Transverse colon (tissue), 4 donors: ENCODE results near the gene PIEZO2. TPM values are rescaled to one million over a fixed set of nuclear protein-coding genes. Genes with fewer than 3 reads are reported as not detected.
"Not testable (repeated sequence)": the region's sequence is repeated elsewhere in the genome, so short reads cannot be mapped to it uniquely, and the experiment has no call there.

Experiments
- DNase-seq: peaks from one replicate; pipeline ENCODE4 v3.0.0-alpha.2; 2019
- H3K27ac ChIP-seq, 4 donors: fragments of 200-600 bp; sonication (generic); 2 replicates each; pipeline ENCODE4 v1.5.1; 2016 to 2018; ENCODE audit warnings: inconsistent platforms in 4 of 4
- H3K27me3 ChIP-seq: fragments of 200-600 bp; sonication (generic); 2 replicates; pipeline ENCODE4 v1.5.1; 2017; ENCODE audit warnings: inconsistent platforms
- H3K36me3 ChIP-seq, 4 donors: fragments of 200-600 bp; sonication (generic); 2 replicates each; pipeline ENCODE4 v1.5.1; 2017 to 2019; ENCODE audit warnings: inconsistent platforms in 4 of 4
- H3K4me1 ChIP-seq, 4 donors: fragments of 200-600 bp; sonication (generic); 2 replicates each; pipeline ENCODE4 v1.5.1; 2017 to 2020; ENCODE audit warnings: inconsistent platforms in 4 of 4
- H3K4me3 ChIP-seq, 4 donors: fragments of 200-600 bp; sonication (generic); 1 replicate in 1 of 4; 2 replicates in 3 of 4; pipeline versions ENCODE4 v1.5.1 to v1.6.1; 2017 to 2019; ENCODE audit warnings: inconsistent platforms in 4 of 4
- H3K9me3 ChIP-seq, 2 donors: fragments of 200-600 bp; sonication (generic); 2 replicates each; pipeline ENCODE4 v1.5.1; 2017 to 2019; ENCODE audit warnings: inconsistent platforms in 2 of 2
- EP300 ChIP-seq: sonication (generic); formaldehyde crosslinking; IDR thresholded peaks from one replicate; pipeline ENCODE4 v1.6.1; 2017; ENCODE audit warnings: antibody characterized with exemption, low read depth
- POLR2A ChIP-seq: fragments of 450-650 bp; IDR thresholded peaks from one replicate; pipeline ENCODE4 v1.6.1; 2016; ENCODE audit warnings: antibody characterized with exemption, mild to moderate bottlenecking, moderate library complexity
- POLR2AphosphoS5 ChIP-seq, 3 donors: sonication (generic); formaldehyde crosslinking; IDR thresholded peaks; one replicate each; pipeline ENCODE4 v1.6.1; 2016; ENCODE audit warnings: antibody characterized with exemption in 3 of 3
- WGBS, 2 donors: methylation state at CpG; one replicate each; pipeline ENCODE4 v1.1.5; 2018; ENCODE audit warnings: low coverage in 1 of 2; 5-methylcytosine and 5-hydroxymethylcytosine counted together
- in situ Hi-C, 4 donors: fragments of 200-750 bp; cut with MboI; loops; one replicate each; pipeline versions ENCODE4 v1.15.0 to v1.15.1; 2017; ENCODE audit warnings: low sequenced_read_pairs in 3 of 4, low pct_ligation_motif_present in 1 of 4, low pct_unique_long_range_greater_than_20kb in 1 of 4
- intact Hi-C: fragments of 100-400 bp; cut with DNase I; formaldehyde crosslinking; loops from one replicate; pipeline ENCODE4 v1.15.1; 2023; ENCODE audit warnings: low total_unique reads
- total RNA-seq, 4 donors: library from RNA; depleted of rRNA; stranded (reverse); fragments of >200 nt; gene quantifications; one replicate each; pipeline ENCODE4 v1.1.0, GENCODE V29; 2016
- TF ChIP-seq, protein P1 (sequence below), 5 experiments: fragments of 200-600 bp in 3 of 5; fragments of 450-650 bp in 2 of 5; sonication (generic) in 3 of 5; IDR thresholded peaks; 1 replicate in 2 of 5; 2 replicates in 3 of 5; pipeline ENCODE4 v1.5.1; 2016 to 2017; ENCODE audit warnings: antibody characterized with exemption in 5 of 5, inconsistent platforms in 3 of 5, mild to moderate bottlenecking in 2 of 5, moderate library complexity in 1 of 5

The PIEZO2 gene
- total RNA-seq, 4 donors from 2014 or later = 2.9 to 7.5 (median 4.5) TPM

DNA sequence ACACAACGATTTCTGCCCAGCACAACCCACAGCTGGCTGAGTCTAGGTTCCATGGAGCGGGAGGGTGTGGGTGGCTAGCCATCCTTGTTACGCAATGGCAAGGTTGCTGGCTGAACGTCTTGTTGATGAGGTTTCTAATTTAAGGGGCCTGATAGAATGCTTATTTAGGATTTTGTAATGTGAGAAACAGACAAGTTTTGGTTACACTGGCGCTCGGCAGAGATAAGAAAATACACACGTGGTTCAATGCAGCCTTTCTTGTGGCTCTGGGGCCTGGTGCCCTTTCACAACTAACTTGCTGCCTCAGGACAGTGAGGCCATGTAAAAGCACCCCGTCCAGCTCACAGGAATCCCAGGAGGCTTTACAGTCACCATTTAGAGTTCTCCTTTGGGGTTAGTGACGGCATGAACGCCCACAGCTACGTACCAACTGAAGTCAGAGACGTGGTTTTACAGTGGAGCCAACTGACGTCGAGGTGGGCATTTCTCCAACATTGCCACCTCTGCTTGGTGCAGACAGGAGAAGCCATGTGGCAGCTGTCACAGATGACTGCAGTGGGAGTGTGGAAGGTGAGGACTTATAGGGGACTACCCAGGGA is 29.7 kb upstream of the PIEZO2 start:
- intact Hi-C loops (no loop called here), in situ Hi-C loops (no loop called here)
- DNase-seq = no peak
- no peaks in the 10 kb centered on the region for H3K4me1 ChIP-seq
- no peak overlapping the region for H3K4me3 ChIP-seq
- no peaks in the 10 kb centered on the region for H3K27me3 ChIP-seq
- no peak for TF ChIP-seq POLR2A
- TF ChIP-seq, protein P1, sequence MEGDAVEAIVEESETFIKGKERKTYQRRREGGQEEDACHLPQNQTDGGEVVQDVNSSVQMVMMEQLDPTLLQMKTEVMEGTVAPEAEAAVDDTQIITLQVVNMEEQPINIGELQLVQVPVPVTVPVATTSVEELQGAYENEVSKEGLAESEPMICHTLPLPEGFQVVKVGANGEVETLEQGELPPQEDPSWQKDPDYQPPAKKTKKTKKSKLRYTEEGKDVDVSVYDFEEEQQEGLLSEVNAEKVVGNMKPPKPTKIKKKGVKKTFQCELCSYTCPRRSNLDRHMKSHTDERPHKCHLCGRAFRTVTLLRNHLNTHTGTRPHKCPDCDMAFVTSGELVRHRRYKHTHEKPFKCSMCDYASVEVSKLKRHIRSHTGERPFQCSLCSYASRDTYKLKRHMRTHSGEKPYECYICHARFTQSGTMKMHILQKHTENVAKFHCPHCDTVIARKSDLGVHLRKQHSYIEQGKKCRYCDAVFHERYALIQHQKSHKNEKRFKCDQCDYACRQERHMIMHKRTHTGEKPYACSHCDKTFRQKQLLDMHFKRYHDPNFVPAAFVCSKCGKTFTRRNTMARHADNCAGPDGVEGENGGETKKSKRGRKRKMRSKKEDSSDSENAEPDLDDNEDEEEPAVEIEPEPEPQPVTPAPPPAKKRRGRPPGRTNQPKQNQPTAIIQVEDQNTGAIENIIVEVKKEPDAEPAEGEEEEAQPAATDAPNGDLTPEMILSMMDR (IDR thresholded peaks at IDR 0.05) = no peak
- TF ChIP-seq POLR2AphosphoS5 (IDR thresholded peaks at IDR 0.05) = no peak
- TF ChIP-seq EP300 = no peak
- H3K36me3 ChIP-seq = no peaks in the 10 kb centered on the region
- H3K9me3 ChIP-seq = no peaks in the 10 kb centered on the region
- WGBS, 2 donors = 81 to 83% methylated on average over 4 to 14 of the region's 14 CpGs
- H3K27ac ChIP-seq = no peak overlapping the region

DNA sequence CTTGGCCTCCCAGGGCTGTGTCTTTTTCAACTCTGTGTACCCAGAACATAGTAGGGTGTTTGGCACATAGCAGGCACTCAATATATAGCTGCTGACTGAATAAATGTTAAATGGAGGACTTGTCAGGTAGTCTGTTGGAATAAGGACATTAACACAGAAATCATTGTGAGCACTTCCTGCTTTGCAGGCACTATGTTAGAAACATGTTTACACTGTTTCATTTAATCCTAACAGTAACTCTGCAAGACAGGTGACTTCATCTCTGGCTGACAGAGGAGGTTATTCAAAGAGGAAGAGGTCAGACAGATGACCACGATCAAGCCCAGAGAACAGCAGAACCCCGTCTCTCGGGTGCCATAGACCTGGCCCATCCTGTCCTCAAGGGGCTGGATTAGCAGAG is 28.0 kb upstream of the PIEZO2 start:
- Histone ChIP-seq H3K36me3 (no peaks in the 10 kb centered on the region), H3K27ac (no peak overlapping the region), H3K4me3 (no peak overlapping the region), H3K27me3 (no peaks in the 10 kb centered on the region), H3K4me1 (no peaks in the 10 kb centered on the region), H3K9me3 (no peaks in the 10 kb centered on the region)
- 46% methylated on average over 3 of the region's 3 CpGs; no CpG with 5 or more reads in 1 of the 2 donors for WGBS, 2 donors
- in situ Hi-C loops (no loop called here), intact Hi-C loops (no loop called here)
- TF ChIP-seq POLR2A = no peak
- no peak for DNase-seq

DNA sequence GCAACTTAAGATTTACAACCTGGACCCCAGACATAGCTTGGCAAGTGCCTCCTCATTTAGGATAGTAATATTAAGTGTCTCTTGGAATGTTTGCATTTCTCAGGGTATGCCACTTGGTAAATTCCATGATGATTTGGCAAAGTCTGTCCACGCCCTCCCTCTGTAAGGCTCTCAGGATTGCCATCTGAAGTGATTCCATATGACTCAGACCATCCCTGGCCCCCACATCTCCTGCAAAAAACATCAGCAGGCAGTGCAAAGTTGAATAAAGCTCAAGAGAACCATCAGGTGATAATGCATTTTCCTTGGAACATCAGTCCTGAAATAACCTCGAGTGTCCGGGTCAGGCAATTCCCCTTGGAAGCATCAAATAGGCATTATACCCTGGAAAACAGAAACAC is 27.1 kb upstream of the PIEZO2 start:
- Histone ChIP-seq H3K4me3 (no peak overlapping the region), H3K27ac (no peak overlapping the region), H3K9me3 (no peaks in the 10 kb centered on the region), H3K27me3 (no peaks in the 10 kb centered on the region), H3K36me3 (no peaks in the 10 kb centered on the region), H3K4me1 (no peaks in the 10 kb centered on the region)
- WGBS, 2 donors = 63 to 86% methylated on average over 2 to 3 of the region's 3 CpGs
- no peak for TF ChIP-seq POLR2AphosphoS5 (IDR thresholded peaks at IDR 0.05)
- no peak for TF ChIP-seq EP300
- TF ChIP-seq, protein P1 (IDR thresholded peaks at IDR 0.05) = no peak
- no peak for TF ChIP-seq POLR2A
- in situ Hi-C loops = no loop called here
- intact Hi-C loops = no loop called here
- no peak for DNase-seq

DNA sequence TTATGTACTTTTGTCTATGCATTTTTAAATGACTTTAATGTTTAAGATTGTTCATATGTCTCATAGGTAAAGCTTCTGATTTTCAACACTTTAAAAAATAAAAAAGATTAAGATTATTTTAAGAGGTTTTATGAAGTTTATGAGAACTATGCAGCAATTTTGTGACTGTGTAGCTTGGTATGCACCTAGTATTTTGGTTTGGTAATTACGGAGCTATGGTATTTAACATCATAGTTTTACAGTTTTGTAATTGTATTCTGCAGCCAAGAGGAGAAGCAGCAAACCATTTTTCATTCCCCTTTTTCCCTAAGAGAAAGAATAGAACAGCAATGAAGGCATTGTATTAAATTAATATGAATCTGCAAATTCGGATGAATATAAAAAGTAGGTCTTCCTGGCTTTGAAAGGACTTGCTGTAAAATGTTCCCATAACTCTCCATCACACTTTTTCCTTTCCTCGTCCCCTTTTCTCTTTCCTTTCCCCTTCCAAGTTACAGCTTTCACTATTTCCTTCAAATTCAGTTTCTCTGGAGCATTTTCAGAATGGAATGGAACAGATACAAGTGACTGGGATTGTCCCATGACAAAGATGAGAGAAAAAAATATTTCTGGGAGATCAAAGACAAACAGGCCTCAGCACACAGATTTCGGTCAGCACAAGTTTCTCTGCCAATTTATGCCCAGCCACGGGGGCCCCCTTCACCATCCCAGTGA is 26.1 kb upstream of the PIEZO2 start:
- H3K4me1 ChIP-seq = no peaks in the 10 kb centered on the region
- H3K27ac ChIP-seq = peak overlapping the region in 1 of 4 donors; percentile 34
- TF ChIP-seq POLR2A (no peak), POLR2AphosphoS5 (IDR thresholded peaks at IDR 0.05) (no peak), EP300 (no peak)
- TF ChIP-seq, protein P1 (IDR thresholded peaks at IDR 0.05) = no peak
- WGBS, 2 donors = 45 to 57% methylated on average over 5 of the region's 5 CpGs
- H3K4me3 ChIP-seq = no peak overlapping the region
- no peaks in the 10 kb centered on the region for H3K9me3 ChIP-seq
- no peak for DNase-seq
- H3K27me3 ChIP-seq = no peaks in the 10 kb centered on the region
- in situ Hi-C loops = no loop called here
- H3K36me3 ChIP-seq = no peaks in the 10 kb centered on the region
- intact Hi-C loops = no loop called here

DNA sequence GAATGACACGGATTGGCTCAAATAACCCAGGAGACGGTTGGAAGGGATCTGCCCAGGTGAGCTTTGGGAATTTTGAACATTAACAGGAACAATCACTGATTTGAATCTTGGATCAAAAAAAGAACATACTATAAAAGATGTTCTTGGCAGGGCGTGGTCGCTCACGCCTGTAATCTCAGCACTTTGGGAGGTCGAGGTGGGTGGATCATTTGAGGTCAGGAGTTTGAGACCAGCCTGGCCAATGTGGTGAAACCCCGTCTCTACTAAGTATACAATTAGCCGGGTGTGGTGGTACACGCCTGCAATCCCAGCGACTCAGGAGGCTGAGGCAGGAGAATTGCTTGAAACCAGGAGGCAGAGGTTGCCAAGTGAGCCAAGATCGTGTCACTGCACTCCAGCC is 24.8 kb upstream of the PIEZO2 start:
- H3K36me3 ChIP-seq, H3K27ac ChIP-seq, DNase-seq, intact Hi-C loops, H3K4me1 ChIP-seq, H3K4me3 ChIP-seq, H3K27me3 ChIP-seq, H3K9me3 ChIP-seq: not testable (repeated sequence)
- in situ Hi-C loops = loop anchor here in 1 of 4 donors (25.0 kb wide), 1 partner anchor 612 kb away; no protein-coding TSS in a partner anchor
- WGBS, 2 donors = 65 to 68% methylated on average over 11 of the region's 11 CpGs
